Transverse colon (tissue), 4 donors: ENCODE data around the gene RPA3. TPM values are rescaled to one million over a fixed set of nuclear protein-coding genes. Genes with fewer than 3 reads are reported as not detected.

ENCODE experiments used
- DNase-seq: peaks from one replicate; pipeline ENCODE4 v3.0.0-alpha.2; 2019
- H3K27ac ChIP-seq, 4 donors: fragments of 200-600 bp; sonication (generic); 2 replicates each; pipeline ENCODE4 v1.5.1; 2016 to 2018; ENCODE audit warnings: inconsistent platforms in 4 of 4
- H3K27me3 ChIP-seq: fragments of 200-600 bp; sonication (generic); 2 replicates; pipeline ENCODE4 v1.5.1; 2017; ENCODE audit warnings: inconsistent platforms
- H3K36me3 ChIP-seq, 4 donors: fragments of 200-600 bp; sonication (generic); 2 replicates each; pipeline ENCODE4 v1.5.1; 2017 to 2019; ENCODE audit warnings: inconsistent platforms in 4 of 4
- H3K4me1 ChIP-seq, 4 donors: fragments of 200-600 bp; sonication (generic); 2 replicates each; pipeline ENCODE4 v1.5.1; 2017 to 2020; ENCODE audit warnings: inconsistent platforms in 4 of 4
- H3K4me3 ChIP-seq, 4 donors: fragments of 200-600 bp; sonication (generic); 1 replicate in 1 of 4; 2 replicates in 3 of 4; pipeline versions ENCODE4 v1.5.1 to v1.6.1; 2017 to 2019; ENCODE audit warnings: inconsistent platforms in 4 of 4
- H3K9me3 ChIP-seq, 2 donors: fragments of 200-600 bp; sonication (generic); 2 replicates each; pipeline ENCODE4 v1.5.1; 2017 to 2019; ENCODE audit warnings: inconsistent platforms in 2 of 2
- CTCF ChIP-seq, 5 experiments: fragments of 200-600 bp in 3 of 5; fragments of 450-650 bp in 2 of 5; sonication (generic) in 3 of 5; IDR thresholded peaks; 1 replicate in 2 of 5; 2 replicates in 3 of 5; pipeline ENCODE4 v1.5.1; 2016 to 2017; ENCODE audit warnings: antibody characterized with exemption in 5 of 5, inconsistent platforms in 3 of 5, mild to moderate bottlenecking in 2 of 5, moderate library complexity in 1 of 5
- EP300 ChIP-seq: sonication (generic); formaldehyde crosslinking; IDR thresholded peaks from one replicate; pipeline ENCODE4 v1.6.1; 2017; ENCODE audit warnings: antibody characterized with exemption, low read depth
- POLR2A ChIP-seq: fragments of 450-650 bp; IDR thresholded peaks from one replicate; pipeline ENCODE4 v1.6.1; 2016; ENCODE audit warnings: antibody characterized with exemption, mild to moderate bottlenecking, moderate library complexity
- POLR2AphosphoS5 ChIP-seq, 3 donors: sonication (generic); formaldehyde crosslinking; IDR thresholded peaks; one replicate each; pipeline ENCODE4 v1.6.1; 2016; ENCODE audit warnings: antibody characterized with exemption in 3 of 3
- WGBS, 2 donors: methylation state at CpG; one replicate each; pipeline ENCODE4 v1.1.5; 2018; ENCODE audit warnings: low coverage in 1 of 2; 5-methylcytosine and 5-hydroxymethylcytosine counted together
- in situ Hi-C, 4 donors: fragments of 200-750 bp; cut with MboI; loops; one replicate each; pipeline versions ENCODE4 v1.15.0 to v1.15.1; 2017; ENCODE audit warnings: low sequenced_read_pairs in 3 of 4, low pct_ligation_motif_present in 1 of 4, low pct_unique_long_range_greater_than_20kb in 1 of 4
- intact Hi-C: fragments of 100-400 bp; cut with DNase I; formaldehyde crosslinking; loops from one replicate; pipeline ENCODE4 v1.15.1; 2023; ENCODE audit warnings: low total_unique reads
- total RNA-seq, 4 donors: library from RNA; depleted of rRNA; stranded (reverse); fragments of >200 nt; gene quantifications; one replicate each; pipeline ENCODE4 v1.1.0, GENCODE V29; 2016

RPA3 gene
- total RNA-seq, 4 donors from 2014 or later = 1.4 to 24.6 (median 7.6) TPM

DNA sequence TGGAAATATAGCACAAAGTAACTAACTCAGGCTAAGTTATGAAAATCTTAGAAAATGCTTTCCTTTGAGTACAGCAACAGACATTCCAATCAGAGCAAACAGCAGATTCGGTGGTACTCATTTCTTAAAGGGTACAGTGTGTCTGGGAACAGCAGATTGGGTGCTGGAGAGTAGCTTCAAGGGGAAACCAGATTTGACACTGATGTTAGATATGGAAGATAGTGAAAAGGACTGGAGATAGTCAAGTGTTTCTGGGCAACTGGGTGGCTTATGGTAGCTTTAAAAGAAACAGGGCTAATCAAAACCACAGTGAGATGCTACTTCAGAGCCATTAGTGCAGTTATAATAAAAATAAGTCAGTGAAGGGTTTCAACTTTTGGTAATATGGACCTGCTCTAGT, 89.9 kb downstream of the RPA3 start:
- Histone ChIP-seq H3K4me3 (no peak overlapping the region), H3K4me1 (no peaks in the 10 kb centered on the region), H3K27ac (no peak overlapping the region), H3K9me3 (peaks cover 0 to 6% of the 10 kb centered on the region in 2 donors), H3K27me3 (no peaks in the 10 kb centered on the region), H3K36me3 (no peaks in the 10 kb centered on the region)
- in situ Hi-C loops = no loop called here
- 77 to 86% methylated on average over 1 of the region's 1 CpG for WGBS, 2 donors
- intact Hi-C loops = no loop called here
- TF ChIP-seq POLR2AphosphoS5 (IDR thresholded peaks at IDR 0.05) = no peak
- TF ChIP-seq EP300 = no peak
- no peak for TF ChIP-seq POLR2A
- no peak for TF ChIP-seq CTCF (IDR thresholded peaks at IDR 0.05)
- no peak for DNase-seq

- no peak for DNase-seq
- Histone ChIP-seq H3K27me3 (no peaks in the 10 kb centered on the region), H3K9me3 (peaks cover 0 to 2% of the 10 kb centered on the region in 2 donors), H3K4me1 (no peaks in the 10 kb centered on the region), H3K36me3 (no peaks in the 10 kb centered on the region), H3K27ac (no peak overlapping the region), H3K4me3 (no peak overlapping the region)
- TF ChIP-seq POLR2AphosphoS5 (IDR thresholded peaks at IDR 0.05) (no peak), CTCF (IDR thresholded peaks at IDR 0.05) (no peak), POLR2A (no peak), EP300 (no peak)
- in situ Hi-C loops = no loop called here
- intact Hi-C loops = no loop called here
Observed at GRCh38 chr7:7620644-7621210, 97.7 kb downstream of the RPA3 start.

GRCh38 chr7:7620236-7620635, 98.2 kb downstream of the RPA3 start:
- no peak for DNase-seq
- TF ChIP-seq POLR2A (no peak), CTCF (IDR thresholded peaks at IDR 0.05) (no peak), EP300 (no peak), POLR2AphosphoS5 (IDR thresholded peaks at IDR 0.05) (no peak)
- in situ Hi-C loops = no loop called here

DNA sequence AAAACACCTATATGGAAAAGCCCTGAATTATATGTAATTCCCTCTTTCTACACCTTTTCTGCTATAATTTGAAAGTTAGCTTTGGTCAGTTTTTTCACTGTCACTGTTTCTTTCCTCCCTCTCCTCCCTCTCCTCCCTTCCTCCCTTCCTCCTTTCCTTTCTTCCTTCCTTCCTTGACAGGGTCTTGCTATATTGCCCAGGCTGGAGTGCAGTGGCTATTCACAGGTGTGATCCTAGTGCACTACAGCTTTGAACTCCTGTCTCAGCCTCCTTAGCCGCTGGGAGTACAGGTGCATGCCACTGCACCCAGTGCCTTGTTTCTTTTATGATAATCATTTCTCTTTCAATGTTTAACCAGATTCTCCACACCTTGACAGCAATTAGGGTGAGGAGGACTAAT, 100.0 kb downstream of the RPA3 start:
- DNase-seq = no peak
- Histone ChIP-seq H3K36me3 (no peaks in the 10 kb centered on the region), H3K9me3 (no peaks in the 10 kb centered on the region), H3K4me1 (no peaks in the 10 kb centered on the region), H3K4me3 (no peak overlapping the region), H3K27ac (no peak overlapping the region), H3K27me3 (no peaks in the 10 kb centered on the region)
- intact Hi-C loops = no loop called here
- TF ChIP-seq POLR2AphosphoS5 (IDR thresholded peaks at IDR 0.05) (no peak), EP300 (no peak), POLR2A (no peak), CTCF (IDR thresholded peaks at IDR 0.05) (no peak)
- WGBS, 2 donors = 67 to 71% methylated on average over 1 of the region's 1 CpG
- in situ Hi-C loops = no loop called here

More at GRCh38 chr7:7620236-7620635, 98.2 kb downstream of the RPA3 start:
- intact Hi-C loops = no loop called here
- H3K27ac ChIP-seq = no peak overlapping the region
- H3K4me1 ChIP-seq = no peaks in the 10 kb centered on the region
- H3K9me3 ChIP-seq = no peaks in the 10 kb centered on the region
- no peaks in the 10 kb centered on the region for H3K27me3 ChIP-seq
- WGBS, 2 donors = 83 to 84% methylated on average over 1 of the region's 1 CpG
- H3K36me3 ChIP-seq = no peaks in the 10 kb centered on the region
- H3K4me3 ChIP-seq = no peak overlapping the region
